Cardiac muscle cell (in vitro differentiated cells and primary cell): Measurements from ENCODE around the gene PHKB. TPM values are rescaled to one million over a fixed set of nuclear protein-coding genes. Genes with fewer than 3 reads are reported as not detected.

Experiments
- DNase-seq, 2 donors: peaks; one replicate each; pipeline versions ENCODE4 v3.0.0 to v3.0.0-alpha.2; 2010 to 2017; ENCODE audit warnings: low read depth in 1 of 2, low spot score in 1 of 2
- H3K27ac ChIP-seq: fragments of 200-600 bp; sonication (generic); 2 replicates; pipeline ENCODE4 v1.5.1; 2016
- H3K27me3 ChIP-seq: fragments of 200-600 bp; sonication (generic); 2 replicates; pipeline ENCODE4 v1.6.0; 2016; ENCODE audit warnings: control low read depth
- H3K36me3 ChIP-seq: fragments of 200-600 bp; sonication (generic); 2 replicates; pipeline ENCODE4 v1.5.1; 2016; ENCODE audit warnings: control low read depth
- H3K4me1 ChIP-seq: fragments of 200-600 bp; sonication (generic); 2 replicates; pipeline ENCODE4 v1.8.1; 2017; ENCODE audit warnings: low read depth, mild to moderate bottlenecking, mixed run types
- H3K4me3 ChIP-seq: fragments of 200-600 bp; sonication (generic); 2 replicates; pipeline ENCODE4 v1.5.1; 2016; ENCODE audit warnings: mild to moderate bottlenecking
- H3K9me3 ChIP-seq: fragments of 200-600 bp; sonication (generic); 2 replicates; pipeline ENCODE4 v1.5.1; 2017; ENCODE audit warnings: low read depth, mild to moderate bottlenecking, control low read depth
- polyA plus RNA-seq: library from polyadenylated mRNA; unstranded; fragments of >200 nt; fragmentation: Nextera tagmentation; extraction: Ambion mirVana; gene quantifications from 2 replicates; pipeline ENCODE4 v1.2.1, GENCODE V29; 2016
- total RNA-seq: library from RNA; depleted of rRNA; stranded (reverse); fragments of >200 nt; gene quantifications from 2 replicates; pipeline ENCODE4 v1.2.3, GENCODE V29; 2016
- TF ChIP-seq, protein P1 (sequence below): IDR thresholded peaks from 2 replicates; pipeline ENCODE4 v1.5.1; 2012; ENCODE audit warnings: low read depth, mild to moderate bottlenecking, low read length

Gene PHKB
- total and polyA plus RNA-seq, 2 experiments from 2014 or later: 84.2 to 107 TPM

DNA sequence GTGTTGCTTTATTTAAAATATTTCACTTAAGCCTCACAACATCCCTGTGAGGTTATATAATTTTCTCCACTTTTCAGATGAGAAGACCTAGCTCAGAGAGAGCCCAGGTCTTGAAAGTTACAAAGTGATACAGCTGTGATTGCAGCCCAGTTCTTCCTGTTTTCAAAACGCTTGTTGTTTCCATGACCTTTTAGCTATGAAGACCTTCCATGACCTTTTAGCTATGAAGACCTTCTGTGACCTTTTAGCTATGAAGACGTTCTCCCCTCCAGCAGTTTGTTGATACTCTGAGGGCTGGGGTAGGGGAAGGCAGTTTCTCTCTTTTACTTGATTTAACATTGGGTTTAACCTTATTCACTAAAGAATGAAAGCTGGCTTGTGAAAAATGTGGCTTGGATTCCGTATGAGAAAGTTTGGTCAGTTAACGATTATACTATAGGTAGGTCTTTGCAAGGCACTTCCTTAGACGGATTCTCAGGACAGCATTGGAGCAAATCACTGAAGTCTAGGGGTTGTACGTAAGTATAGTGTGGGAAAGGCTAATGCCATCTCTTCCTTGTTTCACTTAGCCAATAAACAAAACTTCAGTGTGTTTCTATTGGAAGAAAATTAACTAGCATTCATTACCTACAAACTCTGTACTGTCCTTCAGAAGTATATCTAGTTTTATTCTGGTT lies 20.7 kb downstream of the PHKB start:
- TF ChIP-seq, protein P1, sequence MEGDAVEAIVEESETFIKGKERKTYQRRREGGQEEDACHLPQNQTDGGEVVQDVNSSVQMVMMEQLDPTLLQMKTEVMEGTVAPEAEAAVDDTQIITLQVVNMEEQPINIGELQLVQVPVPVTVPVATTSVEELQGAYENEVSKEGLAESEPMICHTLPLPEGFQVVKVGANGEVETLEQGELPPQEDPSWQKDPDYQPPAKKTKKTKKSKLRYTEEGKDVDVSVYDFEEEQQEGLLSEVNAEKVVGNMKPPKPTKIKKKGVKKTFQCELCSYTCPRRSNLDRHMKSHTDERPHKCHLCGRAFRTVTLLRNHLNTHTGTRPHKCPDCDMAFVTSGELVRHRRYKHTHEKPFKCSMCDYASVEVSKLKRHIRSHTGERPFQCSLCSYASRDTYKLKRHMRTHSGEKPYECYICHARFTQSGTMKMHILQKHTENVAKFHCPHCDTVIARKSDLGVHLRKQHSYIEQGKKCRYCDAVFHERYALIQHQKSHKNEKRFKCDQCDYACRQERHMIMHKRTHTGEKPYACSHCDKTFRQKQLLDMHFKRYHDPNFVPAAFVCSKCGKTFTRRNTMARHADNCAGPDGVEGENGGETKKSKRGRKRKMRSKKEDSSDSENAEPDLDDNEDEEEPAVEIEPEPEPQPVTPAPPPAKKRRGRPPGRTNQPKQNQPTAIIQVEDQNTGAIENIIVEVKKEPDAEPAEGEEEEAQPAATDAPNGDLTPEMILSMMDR: no peak
- H3K27me3 ChIP-seq: no peaks in the 10 kb centered on the region
- no peak overlapping the region for H3K4me3 ChIP-seq
- peaks cover 14% of the 10 kb centered on the region for H3K4me1 ChIP-seq
- no peaks in the 10 kb centered on the region for H3K36me3 ChIP-seq
- no peak overlapping the region for H3K27ac ChIP-seq
- no peaks in the 10 kb centered on the region for H3K9me3 ChIP-seq
- no peak for DNase-seq

DNA sequence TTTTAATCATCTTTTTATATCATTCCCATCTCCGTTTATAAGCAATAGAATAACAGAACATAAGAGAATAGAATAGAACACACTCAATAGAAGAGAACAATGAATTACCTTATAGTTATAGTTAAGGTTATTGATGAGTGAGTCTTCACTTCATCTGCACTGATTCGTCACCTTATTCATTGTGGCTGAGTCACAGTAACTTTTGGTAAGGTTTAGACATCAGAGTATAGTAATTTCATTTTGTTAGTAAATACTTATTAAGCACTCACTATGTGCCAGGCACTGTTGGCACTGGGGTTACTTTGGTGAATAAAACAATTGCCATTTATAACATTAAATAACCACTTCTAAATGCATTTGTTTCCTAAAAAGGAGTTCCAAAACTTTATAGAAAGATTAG lies 22.5 kb downstream of the PHKB start:
- no peaks in the 10 kb centered on the region for H3K9me3 ChIP-seq
- TF ChIP-seq, protein P1: no peak
- H3K4me3 ChIP-seq: no peak overlapping the region
- no peak overlapping the region for H3K27ac ChIP-seq
- H3K36me3 ChIP-seq: no peaks in the 10 kb centered on the region
- H3K4me1 ChIP-seq: peaks cover under 1% of the 10 kb centered on the region
- no peaks in the 10 kb centered on the region for H3K27me3 ChIP-seq
- DNase-seq: no peak

DNA sequence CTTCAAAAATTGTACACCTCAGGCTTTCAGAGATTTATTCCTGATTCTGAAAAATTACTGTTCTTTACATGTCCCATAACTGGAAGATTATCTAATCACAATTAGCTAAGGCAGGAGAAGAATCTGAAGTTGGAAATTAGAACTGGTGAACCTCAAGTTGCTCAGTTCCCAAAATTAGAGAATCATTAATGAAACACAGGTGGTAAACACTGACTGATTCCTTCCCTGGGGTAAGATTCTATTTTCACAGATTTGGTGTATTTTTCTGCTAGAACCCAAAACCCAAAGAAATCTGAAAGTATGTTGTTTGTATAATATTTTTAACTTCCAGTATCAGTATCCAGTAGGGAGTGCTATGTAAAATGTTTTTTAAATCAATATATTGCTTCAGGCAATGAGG lies 25.7 kb downstream of the PHKB start:
- TF ChIP-seq, protein P1: no peak
- no peak overlapping the region for H3K4me3 ChIP-seq
- H3K27me3 ChIP-seq: no peaks in the 10 kb centered on the region
- no peak overlapping the region for H3K27ac ChIP-seq
- no peaks in the 10 kb centered on the region for H3K36me3 ChIP-seq
- H3K4me1 ChIP-seq: no peaks in the 10 kb centered on the region
- DNase-seq: no peak
- H3K9me3 ChIP-seq: no peaks in the 10 kb centered on the region

DNA sequence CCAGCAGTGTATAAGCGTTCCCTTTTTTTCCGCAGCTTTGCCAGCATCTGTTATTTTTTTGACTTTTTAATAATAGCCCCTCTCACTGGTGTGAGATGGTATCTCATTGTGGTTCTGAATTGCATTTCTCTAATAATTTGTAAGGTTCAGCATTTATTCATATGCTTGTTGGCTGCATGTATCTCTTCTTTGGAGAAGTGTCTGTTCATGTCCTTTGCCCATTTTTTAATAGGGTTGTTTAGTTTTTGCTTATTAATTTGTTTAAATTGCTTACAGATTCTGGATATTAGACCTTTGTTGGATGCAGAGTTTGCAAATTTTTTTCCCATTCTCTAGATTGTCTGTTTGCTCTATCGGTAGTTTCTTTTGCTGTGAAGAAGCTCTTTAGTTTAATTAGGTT lies 26.9 kb downstream of the PHKB start:
- TF ChIP-seq, protein P1: no peak
- DNase-seq: no peak
- H3K27ac ChIP-seq: no peak overlapping the region
- H3K4me1 ChIP-seq: no peaks in the 10 kb centered on the region
- H3K4me3 ChIP-seq: no peak overlapping the region
- H3K36me3 ChIP-seq: no peaks in the 10 kb centered on the region
- H3K27me3 ChIP-seq: no peaks in the 10 kb centered on the region
- no peaks in the 10 kb centered on the region for H3K9me3 ChIP-seq

DNA sequence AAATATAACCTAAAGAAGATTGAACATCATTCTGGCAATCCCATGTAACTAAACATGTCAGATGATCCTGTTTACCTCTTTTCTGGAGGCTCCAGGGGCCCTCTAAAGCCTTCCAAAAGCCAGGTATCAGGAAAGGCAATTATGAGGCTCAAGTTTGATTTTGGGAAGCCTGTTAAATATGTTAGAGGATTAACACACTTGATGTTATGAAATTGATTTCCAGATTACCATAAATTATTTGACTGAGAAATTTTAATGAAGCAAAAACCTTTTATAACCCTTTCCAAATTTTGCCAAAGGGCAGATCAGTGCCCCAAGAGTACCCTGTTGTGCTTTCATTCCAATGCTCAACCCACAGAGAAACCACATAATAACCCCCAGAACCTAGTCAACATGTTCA lies 29.3 kb downstream of the PHKB start:
- H3K4me3 ChIP-seq: no peak overlapping the region
- TF ChIP-seq, protein P1: no peak
- no peak for DNase-seq
- H3K9me3 ChIP-seq: no peaks in the 10 kb centered on the region
- no peak overlapping the region for H3K27ac ChIP-seq
- H3K27me3 ChIP-seq: no peaks in the 10 kb centered on the region
- H3K4me1 ChIP-seq: peaks cover under 1% of the 10 kb centered on the region
- no peaks in the 10 kb centered on the region for H3K36me3 ChIP-seq

DNA sequence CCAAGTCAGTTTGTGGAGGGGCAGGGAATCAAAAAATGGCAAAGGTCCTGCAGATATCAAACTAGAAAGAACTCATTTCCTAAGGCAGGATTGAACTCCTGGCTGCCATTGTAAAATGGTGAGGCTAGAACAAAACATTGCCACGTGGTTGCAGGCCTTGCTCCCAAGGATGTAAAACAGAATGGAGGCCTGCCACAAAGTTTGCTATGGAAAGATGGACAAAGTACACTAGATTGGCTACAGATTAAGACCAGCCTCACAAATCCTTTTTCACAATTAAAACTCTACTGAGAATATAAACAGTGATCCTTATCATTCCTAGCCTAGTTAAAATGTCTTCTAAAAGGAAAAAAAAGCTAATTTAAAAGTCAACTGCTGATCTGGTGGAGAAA lies 30.9 kb downstream of the PHKB start:
- Histone ChIP-seq H3K9me3 (no peaks in the 10 kb centered on the region), H3K4me3 (no peak overlapping the region), H3K4me1 (peaks cover 6% of the 10 kb centered on the region), H3K36me3 (no peaks in the 10 kb centered on the region), H3K27me3 (no peaks in the 10 kb centered on the region), H3K27ac (no peak overlapping the region)
- TF ChIP-seq, protein P1: no peak
- no peak for DNase-seq
